ENCODE measurements around the gene TFAP2A.

Gene TFAP2A

DNA sequence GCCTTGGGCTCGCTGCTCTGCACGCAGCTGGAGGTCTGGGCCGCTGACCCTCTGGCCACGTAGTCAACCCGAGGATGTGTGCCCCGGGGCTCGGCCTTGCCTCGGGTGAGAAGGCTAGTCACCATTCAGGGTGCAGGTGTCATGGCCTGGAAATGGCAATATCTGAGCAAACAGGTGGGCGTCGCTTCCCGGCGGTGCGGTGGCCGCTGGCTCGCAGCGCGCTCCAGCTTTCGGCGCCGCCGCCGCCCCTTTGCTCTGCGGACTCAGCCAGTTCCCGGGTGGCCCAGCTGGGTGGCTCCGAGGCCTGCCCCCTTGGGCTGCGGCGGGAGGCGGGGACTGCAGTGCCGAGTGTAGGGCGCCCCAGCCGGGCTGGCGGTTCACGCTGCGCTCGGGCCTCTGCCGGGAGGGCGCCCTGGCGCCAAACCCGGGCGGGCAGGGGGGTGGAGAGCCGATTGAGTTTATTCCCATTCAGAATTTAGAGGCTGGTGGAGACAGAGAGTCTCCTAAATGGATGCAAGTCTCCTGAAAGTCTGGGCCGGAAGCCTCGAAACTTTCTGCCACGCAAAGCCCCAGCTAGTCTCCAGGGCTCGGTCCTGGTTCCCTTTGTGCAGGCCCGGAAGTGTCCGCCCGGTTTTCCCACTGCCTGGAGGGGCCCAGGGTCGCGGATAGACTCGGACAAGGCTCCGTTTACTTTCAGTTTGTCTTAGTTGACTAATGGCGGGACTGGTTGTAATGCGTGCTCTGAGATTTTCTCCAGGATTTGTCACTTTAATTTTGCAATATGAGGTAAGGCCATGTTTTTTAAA is 11.3 kb upstream of the TFAP2A start:
- DNase-seq: peak; percentile 24

DNA sequence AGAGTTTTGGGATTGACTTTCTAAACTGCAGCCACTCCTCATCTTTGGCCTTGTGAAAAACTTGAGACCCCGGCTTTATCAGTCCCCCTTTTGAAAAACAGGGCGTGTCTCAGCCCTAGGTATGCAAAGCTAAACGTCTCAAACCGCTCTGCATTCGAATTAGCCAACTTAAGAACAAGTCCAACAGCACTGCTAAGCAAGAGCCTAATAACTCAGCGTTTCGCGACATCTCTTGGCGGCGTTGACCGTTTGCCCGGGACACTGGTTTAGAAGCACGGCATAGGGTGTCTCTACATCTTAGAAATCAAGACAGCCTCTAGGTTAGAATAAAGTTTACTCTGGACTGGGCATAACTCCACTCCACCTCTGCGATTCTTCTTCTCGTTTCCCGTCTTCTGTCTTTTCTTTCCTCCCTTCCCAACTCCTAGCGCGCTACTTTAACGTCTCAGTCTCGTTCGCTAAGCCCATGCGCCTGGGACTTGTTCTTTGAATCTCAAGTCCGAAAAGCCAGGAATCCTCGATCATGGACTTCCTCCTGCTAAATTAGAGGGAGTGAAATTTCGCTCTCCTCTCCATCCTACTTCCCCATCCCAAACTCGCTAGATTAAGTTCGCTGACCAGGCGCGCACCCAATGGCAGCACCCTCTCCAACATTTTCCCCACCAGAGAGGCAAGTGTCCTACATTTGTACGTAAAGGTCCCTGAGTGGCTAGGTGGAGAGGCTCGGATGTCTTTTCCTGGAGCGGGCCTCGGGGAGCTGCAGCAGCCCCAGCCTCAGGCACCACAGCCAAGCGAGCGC is 10.5 kb upstream of the TFAP2A start:
- DNase-seq: peak; percentile 3

DNA sequence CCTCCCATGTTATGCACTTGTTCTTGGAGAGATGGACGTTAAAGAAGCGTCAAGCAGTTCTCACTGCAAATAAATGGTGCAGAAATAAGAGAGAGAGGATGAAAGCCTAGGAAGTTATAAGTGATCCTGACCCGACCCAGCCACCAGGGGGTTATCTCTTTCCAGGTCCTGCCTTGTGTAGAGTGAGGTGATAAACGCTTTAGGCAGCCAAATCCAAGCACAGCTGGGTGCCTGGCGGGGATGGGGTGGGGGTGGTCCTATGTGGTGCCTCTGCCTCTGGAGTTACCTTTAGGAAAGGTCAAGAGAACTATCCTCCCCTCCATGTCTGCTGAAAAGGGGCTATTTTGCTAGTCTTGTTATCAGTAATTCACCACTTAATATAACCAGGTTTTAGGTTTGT is 9.2 kb upstream of the TFAP2A start:
- DNase-seq: peak; percentile 25

DNA sequence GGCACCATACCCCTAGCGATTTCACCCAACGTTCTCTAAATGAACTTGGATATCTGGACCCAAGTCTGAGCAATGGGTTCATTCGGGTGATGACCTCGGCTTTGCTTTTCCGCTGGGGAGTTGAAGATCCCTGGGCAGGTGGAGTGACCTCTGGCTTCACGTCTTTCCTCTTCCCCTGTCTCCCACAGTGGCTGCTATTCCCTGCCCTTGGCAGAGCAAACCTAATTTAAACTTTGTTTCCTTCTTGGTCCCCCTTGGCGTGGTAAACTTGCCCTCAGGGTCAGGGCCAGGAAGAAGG is 7.8 kb upstream of the TFAP2A start:
- DNase-seq: no peak

DNA sequence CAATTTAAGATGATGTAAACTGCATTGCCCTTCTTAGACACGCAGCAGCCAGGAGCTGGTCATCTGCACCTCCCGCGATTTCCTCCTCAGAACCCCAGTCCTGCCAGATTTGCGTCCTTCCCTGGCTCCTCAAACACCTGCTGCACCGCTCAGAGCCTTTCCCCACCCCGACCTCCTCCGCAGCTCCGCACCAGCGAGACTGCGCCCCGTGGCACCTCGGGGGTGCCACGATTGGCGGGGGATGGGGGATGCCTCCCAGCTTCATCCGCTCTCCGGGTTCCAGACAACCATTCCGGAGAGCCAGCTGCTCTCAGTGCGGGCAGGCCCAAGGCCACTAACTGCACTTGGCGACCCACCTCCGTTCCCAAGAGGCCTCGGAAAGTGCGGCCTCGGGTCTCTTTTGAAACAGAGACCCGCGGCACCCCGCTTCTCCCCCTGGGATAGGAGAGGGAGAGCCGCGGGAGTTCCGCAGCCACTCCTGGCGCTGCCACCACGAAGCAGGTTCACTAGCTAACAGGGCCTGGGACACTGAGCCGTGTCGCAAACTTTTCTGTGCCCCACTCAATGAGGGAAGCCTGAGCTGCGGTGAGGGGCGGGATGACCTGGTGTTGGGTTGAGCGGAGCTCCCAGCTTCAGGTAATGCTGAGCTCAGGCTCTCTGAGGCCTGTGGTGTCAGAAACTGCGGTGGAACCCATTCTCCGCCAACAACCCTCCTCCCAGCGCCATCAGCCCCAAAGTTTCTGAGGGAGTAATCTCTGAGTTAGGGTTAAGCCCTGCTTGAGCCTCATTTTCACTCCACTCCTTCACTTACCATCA is 7.3 kb upstream of the TFAP2A start:
- DNase-seq: no peak

DNA sequence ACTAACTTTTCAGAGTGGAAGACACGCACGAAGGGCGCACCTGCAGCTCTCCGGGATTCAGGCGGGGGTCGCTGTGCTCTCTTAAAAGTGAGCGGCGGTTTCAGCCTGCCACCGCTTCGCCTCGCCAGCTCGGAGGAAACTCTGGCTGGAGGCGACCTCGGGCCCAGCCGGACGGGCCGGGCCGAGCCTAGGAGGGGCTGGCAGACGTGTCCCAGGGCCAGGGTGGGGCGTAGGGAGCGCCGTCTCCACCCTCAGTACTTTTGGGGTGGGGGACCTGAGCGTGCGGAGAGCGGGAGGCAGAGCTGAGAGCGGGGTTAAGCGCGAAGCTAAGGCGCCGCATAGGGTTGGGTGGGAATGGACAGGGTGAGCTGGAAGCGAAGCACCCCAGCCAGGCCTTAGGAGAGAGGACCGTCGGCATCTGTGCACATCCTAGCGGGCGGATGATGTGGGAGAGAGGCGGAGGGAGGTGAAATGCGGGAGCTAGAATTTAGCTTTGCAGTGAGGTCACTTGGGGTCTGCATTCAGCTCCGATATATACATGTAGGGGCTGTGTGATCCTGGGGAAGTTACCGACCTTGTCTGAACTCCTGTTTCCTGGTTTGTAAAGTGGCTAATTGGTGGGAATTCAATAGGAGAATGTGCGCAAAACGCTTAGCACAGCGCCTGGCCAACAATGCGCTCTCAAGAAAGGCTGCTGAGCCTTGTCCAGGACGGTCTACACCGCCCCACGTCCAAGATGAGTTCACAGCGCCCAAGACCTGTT is 6.5 kb upstream of the TFAP2A start:
- peak; percentile 12 for DNase-seq

DNA sequence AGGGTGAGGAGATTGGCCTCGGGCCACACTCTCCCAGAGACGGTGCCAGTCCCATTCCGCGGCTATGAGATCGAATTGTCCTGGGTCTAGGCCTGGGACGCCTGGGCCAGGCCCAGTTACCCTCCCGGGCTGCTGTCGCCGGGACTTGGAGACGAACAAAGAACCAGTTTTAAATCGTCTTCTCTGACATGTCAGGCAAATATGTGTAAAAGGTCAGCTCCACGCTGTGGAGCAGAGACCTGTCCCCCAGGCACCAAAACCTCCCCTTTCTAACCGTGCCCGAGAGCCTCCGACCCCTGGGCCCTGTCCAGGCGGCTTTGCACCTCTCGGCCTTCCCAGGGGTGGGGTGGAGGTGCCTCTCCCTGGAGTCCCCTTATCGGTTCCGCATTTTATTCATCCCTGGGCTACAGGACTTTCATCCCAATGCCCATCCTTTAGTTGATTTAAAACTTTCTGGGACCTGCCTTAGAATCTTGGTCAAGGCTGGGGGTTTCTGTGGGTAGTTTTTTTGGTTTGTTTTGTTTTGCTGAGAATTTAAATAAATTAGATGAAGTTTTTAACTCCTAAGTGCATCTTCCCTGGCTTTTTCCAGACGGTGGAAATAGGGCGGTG is 5.8 kb upstream of the TFAP2A start:
- DNase-seq: peak; percentile 3

DNA sequence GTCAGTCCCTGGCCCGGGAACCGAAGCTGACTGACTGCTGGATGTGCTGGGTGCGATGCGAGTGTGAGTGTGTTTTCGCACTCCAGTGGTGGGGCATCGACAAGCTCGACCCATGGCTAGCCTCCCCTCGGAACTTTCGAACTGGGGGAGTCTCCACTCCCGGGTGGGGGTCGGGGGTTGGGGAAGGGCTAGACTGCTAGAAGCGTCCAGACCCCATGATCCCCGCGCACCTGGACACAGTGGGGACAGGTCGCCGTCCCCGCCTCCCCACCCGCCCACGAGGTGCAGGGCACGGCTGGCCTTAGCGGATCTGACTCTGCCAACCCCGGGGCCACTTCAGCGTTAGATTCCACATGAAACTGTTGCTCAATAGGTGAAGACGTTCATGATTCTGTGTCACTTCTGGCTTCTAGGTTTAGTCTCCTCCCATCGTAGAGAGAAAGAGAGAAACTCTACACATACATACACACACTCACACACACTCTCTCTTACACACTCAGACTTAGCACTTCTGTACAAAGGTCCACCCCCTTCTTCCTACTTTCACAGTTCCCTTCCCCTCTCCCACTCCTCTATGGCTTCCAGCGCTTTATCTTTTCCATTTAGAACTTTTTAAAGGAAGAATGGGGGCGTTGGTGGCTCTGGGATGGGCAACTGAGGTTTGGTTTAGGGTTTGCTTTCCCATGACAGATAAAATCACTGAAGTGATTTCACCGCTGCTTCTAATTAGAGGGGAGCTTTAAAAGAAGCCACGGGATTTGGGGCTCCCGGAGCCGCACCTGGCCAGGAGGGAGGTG is 5.1 kb upstream of the TFAP2A start:
- DNase-seq: peak; percentile 5

DNA sequence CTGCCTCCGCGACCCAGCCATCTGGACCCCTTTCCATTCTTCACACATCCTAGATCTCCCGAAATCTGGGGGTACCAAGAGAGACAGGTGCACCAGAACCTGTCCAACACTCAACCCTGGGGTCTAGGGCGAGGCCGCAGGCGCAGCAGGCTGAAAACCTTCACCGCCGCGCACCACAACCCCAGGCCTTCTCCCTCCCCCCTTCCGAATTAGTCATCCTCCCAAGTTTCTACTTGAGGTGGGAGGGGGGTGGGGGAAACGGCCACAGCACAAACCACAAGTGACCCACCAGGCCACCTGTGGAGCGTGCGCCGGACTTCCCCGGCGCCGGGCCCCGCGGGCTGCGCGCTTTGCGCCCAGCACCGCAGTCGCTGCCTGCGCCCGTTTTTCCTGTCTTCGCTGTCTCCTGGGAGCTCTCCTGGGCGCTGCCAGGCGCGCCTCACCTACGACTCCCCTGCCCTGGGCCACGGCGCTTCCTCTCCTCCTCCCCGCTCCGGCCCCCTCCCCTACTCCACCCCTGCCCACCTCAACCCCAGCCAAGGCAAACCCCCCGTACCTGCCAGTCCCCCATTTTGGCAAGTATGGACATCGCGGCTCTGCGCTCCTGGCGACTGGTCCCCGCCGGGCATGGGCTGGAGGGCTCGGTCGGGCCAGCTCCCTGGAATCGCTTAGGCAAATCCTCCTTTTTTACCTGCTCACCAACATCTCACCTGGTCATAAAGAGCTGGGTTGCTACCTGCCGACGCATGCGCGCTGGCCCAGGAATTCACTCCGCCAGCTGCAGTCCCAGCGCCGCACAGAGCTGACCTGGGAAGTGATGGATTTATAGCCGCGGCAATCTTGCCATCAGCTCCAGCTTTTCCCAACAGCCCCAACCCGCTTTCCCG is 4.2 kb upstream of the TFAP2A start:
- DNase-seq: peak; percentile 7

DNA sequence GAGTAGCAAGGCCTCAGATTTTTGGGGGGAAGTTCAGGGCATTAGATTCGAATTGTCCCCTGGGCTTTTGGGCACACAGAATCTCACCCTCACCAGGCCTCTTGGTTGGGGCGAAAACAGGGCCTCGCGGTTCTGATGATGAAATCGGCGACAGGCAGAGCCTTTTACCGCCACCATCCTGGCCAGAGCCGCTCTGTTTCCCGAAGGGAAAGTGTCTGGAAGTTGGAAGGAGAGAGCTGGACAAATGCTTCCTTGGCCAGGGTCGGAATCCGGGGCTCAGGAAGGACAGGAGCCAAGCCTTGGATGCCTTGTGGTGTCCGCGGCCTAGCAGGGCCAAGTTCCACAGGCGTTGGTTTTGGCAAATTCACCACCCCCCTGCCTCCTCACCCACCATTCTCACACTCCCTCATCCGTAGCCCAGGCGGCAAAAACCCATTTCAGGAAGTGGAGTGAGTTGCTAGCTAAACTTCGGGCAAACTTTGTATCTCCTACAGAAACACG is 3.5 kb upstream of the TFAP2A start:
- DNase-seq: no peak

DNA sequence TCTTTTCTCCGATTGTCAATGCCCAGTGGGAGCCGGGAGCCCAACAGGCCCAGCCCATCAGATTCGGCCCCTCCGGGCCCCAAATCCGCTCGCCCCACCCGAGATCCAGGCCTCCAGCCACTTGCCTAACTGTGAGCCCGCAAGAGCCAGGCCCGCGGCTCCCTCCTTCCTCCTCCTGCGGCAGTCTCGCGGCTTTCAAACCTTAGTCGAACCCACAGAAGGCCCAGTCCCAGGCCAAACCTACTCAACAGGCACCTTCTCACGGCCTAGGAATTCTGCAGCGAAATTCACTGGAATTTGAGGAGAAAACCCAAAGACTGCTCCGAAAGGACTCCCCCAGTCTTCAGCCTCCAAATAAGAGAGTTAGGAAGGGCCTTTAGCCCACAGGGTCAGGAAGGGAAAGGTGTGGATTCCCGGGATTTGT is 2.8 kb upstream of the TFAP2A start:
- DNase-seq: no peak

DNA sequence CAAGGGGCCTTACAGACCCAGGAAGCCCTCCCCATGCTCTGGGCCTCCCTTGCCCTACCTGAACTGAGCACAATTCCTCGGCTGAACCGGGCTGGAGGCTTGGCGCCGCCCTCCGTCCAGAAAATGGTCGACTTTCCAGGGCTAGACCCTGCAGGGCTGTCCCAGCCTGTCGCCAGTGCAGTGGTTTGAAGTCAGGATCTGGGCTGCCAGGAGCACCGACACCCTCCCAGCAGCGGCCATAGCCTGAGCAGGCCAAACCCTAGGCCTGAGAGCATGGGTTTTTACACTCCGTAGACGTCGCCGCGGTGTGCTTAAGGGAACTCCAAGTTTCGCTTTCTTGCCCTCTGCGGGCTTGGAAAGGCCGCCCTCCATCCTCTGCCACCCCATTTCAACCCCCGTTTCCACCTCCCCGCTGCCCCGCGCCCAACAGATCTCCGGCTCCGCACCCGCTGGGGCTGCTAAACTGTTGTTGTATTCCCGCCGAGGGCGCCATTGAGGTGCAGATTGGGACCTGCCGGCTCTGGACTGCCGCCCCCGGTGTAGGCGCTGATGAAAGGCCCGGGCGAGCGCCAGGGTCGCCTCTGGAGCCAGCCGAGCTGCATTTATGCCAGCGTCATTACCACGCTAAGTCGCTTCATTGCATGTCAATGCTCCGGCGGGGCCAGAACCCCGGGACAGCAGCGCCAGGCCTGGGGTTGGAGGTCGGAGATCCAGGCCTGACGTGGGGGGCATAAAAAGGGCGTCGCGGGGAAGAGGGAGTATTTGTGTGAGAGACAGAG is 2.2 kb upstream of the TFAP2A start:
- peak; percentile 17 for DNase-seq

DNA sequence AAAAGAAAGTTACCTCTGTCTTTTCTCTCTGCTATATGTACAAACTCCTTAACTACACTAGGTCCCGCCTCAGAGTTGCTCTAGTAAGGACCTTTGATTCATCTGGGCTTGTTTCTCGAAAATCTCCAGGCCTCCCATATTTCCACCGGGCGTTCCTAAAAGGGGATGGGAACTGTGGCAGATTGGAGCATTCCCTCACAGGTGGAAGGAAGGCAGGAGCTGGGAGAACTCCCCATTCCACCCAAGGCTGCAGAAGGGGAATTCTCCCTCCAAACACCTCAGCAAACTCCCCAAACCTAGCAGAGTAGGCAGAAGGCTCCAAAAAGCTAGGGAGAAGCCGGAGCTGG is 1.6 kb upstream of the TFAP2A start:
- DNase-seq: no peak

DNA sequence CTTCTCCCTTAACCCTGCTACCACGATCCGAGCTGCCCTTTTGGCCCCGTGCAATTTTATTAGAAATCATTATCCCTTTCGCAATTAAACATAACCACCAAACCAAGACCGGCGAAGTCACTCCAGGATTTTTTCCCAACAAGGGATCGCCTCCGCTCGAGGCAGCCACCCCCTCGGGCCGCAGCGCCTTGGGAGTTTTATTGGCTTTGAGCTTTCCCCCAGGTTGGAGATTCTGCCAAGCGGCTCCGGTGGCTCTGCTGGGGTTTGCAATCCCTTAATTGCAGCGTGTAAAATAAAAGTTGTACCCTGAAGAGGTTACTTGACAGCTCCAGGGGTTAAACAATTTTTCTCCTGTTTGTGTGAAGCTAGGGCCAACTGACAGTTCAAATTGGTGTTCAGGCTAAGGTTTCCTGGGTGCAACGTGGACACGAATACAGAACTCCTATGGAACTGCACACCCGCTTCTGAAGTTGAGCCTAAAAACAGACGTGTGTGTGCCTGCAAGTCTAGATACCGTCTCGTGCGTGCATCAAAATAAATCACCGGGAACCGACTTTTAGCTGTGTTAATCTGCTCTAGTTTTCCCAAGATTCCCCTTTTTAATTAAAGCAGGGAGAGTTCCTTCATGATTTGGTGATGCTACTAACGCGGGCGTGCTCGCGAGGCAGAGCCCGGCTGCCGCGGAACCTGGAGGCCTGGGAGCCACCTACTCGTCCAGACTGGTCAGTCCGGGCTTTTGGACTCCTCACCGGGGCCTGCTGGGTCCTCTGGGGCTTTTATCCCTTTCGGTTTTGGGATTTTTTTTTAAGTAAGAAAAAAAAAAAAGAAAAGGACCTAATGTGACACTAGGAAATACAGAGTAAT is 975 bp upstream of the TFAP2A start:
- DNase-seq: no peak

DNA sequence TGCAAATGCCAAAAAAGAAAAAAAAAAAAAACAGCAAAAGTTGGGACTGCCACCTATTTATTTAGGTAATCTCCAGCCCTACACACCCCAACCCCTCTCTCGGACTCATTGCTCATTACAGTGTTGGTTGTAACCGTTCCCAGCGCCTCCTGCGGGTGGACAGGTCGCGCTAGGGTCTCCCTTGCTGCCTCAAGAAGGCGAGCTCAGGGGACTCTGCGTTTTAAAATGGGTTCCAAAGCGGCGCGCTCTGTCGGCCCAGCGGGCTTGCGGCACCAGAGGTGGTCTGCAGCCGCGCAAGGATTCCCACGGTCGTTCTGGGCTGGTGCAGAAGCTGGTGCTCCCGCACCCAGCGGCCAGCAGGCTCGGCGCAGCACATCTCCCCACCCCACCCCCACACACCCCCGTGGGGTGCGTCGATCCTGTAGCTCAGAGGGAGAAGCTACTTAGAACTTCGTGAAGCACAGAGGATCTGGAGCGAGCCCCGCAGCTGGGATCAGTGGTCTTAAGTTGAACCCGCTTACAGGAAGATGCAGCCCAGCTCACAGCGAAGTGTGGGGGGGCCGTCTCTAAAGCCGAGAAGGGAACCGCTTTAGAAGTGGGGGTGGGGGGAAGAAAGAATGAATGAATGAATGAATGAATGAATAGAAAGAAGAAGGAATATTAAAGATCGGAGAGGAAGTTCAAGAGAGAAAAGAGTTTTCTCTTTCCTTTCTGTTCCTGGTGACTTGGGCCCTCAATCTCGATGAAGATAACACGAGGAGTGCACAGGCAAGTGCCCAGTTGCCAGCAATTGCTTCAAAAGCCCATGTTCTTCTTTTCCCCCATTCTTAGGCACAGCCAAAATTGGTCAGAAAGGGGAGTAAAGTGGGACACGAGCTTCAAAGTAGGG is 780 bp downstream of the TFAP2A start:
- no peak for DNase-seq

DNA sequence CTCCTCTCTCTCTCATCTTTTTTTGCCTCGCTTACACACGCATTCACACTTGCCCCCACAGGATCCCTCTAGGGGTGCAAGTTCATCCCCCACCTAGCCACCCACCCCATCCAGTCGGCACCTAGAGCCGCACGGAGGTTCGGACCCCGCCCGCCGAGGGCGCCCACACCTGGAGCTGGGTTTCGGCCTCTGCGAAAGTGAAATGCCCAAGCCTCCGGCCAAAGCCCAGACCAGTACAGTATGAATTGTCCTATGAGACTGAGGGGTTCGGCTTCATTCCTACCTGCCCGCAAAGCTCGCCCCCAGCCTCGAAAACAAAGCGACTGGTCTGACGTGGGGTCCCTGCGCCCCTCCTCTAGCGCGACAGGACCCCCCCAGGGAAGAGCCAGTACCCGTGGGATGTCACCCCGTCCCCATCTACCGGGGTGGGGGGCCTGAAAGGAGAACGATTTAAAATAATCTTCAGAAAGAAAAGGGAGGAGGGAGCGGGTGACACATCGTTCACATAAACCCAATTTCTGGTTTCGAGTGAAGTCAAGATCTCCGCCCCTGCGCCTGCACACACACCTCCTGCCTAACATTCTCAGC is 1.5 kb downstream of the TFAP2A start:
- DNase-seq: peak; percentile 41
